ENCODE results near the gene SYPL1.

GRCh38 chr7:106099539-106099938, 12.6 kb downstream of the SYPL1 start:
- TF ChIP-seq CTCF (IDR thresholded peaks at IDR 0.05) (no peak), POLR2A (IDR thresholded peaks at IDR 0.05) (no peak)
